IPS-15b (cell line): ENCODE data around the gene CTDP1.

Source experiments
- H3K27me3 ChIP-seq: one replicate; pipeline ENCODE4 v1.6.1; 2013; ENCODE audit warnings: low read length; ENCODE audit not compliant: control insufficient read depth, insufficient read depth
- H3K36me3 ChIP-seq: one replicate; pipeline ENCODE4 v1.6.1; 2013; ENCODE audit warnings: low read length; ENCODE audit not compliant: control insufficient read depth, insufficient read depth
- H3K4me1 ChIP-seq: one replicate; pipeline ENCODE4 v1.6.1; 2013; ENCODE audit warnings: mild to moderate bottlenecking, low read length; ENCODE audit not compliant: control insufficient read depth, insufficient read depth
- H3K4me3 ChIP-seq: one replicate; pipeline ENCODE4 v1.5.1; 2013; ENCODE audit warnings: low read depth, low read length
- H3K9ac ChIP-seq: one replicate; pipeline ENCODE4 v1.6.1; 2013; ENCODE audit warnings: low read depth, mild to moderate bottlenecking, low read length
- H3K9me3 ChIP-seq: one replicate; pipeline ENCODE4 v1.6.1; 2013; ENCODE audit warnings: mild to moderate bottlenecking, low read length; ENCODE audit not compliant: control insufficient read depth, insufficient read depth

CTDP1 gene

DNA sequence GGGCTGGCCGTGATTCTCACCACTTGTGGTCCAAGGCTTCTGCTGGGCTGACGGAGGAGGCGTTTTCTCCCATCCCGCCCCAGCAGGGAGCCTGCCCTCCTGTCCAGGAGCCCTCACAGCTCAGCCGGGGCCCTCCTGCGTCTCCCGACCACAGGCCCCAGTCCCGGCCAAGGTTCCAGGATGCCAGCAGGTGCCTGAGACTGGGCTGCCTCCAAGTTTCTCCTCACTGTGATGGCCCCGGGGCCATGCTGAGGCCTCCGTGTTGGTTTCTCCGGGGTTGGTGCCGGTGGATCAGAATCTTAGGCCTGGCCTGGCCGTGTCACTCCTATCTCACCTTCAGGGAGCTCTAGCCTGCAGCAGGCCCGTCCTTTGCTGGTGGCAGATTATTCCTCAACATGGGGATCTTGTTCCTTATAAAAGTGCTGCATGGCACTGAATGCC, 124.0 kb downstream of the CTDP1 start:
- no peak overlapping the region for H3K4me3 ChIP-seq
- no peaks in the 10 kb centered on the region for H3K9me3 ChIP-seq
- H3K4me1 ChIP-seq: no peaks in the 10 kb centered on the region
- H3K9ac ChIP-seq: no peak overlapping the region
- no peaks in the 10 kb centered on the region for H3K36me3 ChIP-seq
- H3K27me3 ChIP-seq: peaks cover 16% of the 10 kb centered on the region
